Measurements from ENCODE around the gene USF1. TPM values are rescaled to one million over a fixed set of nuclear protein-coding genes. Genes with fewer than 3 reads are reported as not detected.

The USF1 gene
- total RNA-seq, result 33.5 and 36.9 TPM in 2 replicates

GRCh38 chr1:161045736-161046604 lies at the start of gene USF1:
Gene USF1, minus strand, starts transcription at chr1:161045977. Its CDS starts 2,702 bp downstream, at chr1:161043275.

GRCh38 chr1:161089251-161089924 lies 43.6 kb upstream of the USF1 start, which contains the start of gene NECTIN4:
Gene NECTIN4, minus strand, starts transcription at chr1:161089558. Its CDS starts 262 bp downstream, at chr1:161089296.

GRCh38 chr1:161069731-161070270 lies 24.0 kb upstream of the USF1 start, which contains the start of gene ARHGAP30:
Gene ARHGAP30, minus strand, starts transcription at chr1:161069891. Its CDS starts 267 bp downstream, at chr1:161069624.

GRCh38 chr1:161038523-161039153 lies 7.1 kb downstream of the USF1 start, which contains the start of gene TSTD1:
Gene TSTD1, minus strand, starts transcription at chr1:161038964. Its CDS starts 75 bp downstream, at chr1:161038889.

GRCh38 chr1:161020509-161021164 lies 25.1 kb downstream of the USF1 start, which contains the start of gene F11R:
Gene F11R, minus strand, starts transcription at chr1:161021152. Its CDS starts 79 bp downstream, at chr1:161021073.

Other genes starting within 250 kb of the USF1 start
- gene LY9, start 249.8 kb downstream of the USF1 start, total RNA-seq, result not detected in 2 replicates
- gene CD244, start 183.1 kb downstream of the USF1 start, total RNA-seq, result 0.70 and 4.0 TPM in 2 replicates
- gene ITLN1, start 160.8 kb downstream of the USF1 start, total RNA-seq, result 3.5 and 123 TPM in 2 replicates
- gene ITLN2, start 91.2 kb downstream of the USF1 start, total RNA-seq, result 0.47 TPM in 1 of 2 replicates, not detected in the other
- gene F11R, start 24.8 kb downstream of the USF1 start, total RNA-seq, result 6.6 and 11.7 TPM in 2 replicates
- gene TSTD1, start 7.0 kb downstream of the USF1 start, total RNA-seq, result 37.9 TPM in 1 of 2 replicates, not detected in the other
- not detected in 2 replicates for gene ARHGAP30, start 23.9 kb upstream of the USF1 start, total RNA-seq
- gene NECTIN4, start 43.6 kb upstream of the USF1 start, total RNA-seq, result 0.12 TPM in 1 of 2 replicates, not detected in the other
- gene KLHDC9, start 52.4 kb upstream of the USF1 start, total RNA-seq, result 0.58 and 3.3 TPM in 2 replicates
- 39.3 and 49.1 TPM in 2 replicates for gene PFDN2, start 72.1 kb upstream of the USF1 start, total RNA-seq
- 20.6 and 24.7 TPM in 2 replicates for gene NIT1, start 72.1 kb upstream of the USF1 start, total RNA-seq
- 18.0 and 18.2 TPM in 2 replicates for gene DEDD, start 86.7 kb upstream of the USF1 start, total RNA-seq
- gene UFC1, start 108.0 kb upstream of the USF1 start, total RNA-seq, result 81.6 and 105 TPM in 2 replicates
- gene USP21, start 113.5 kb upstream of the USF1 start, total RNA-seq, result 9.0 and 10.4 TPM in 2 replicates
- gene PPOX, start 120.4 kb upstream of the USF1 start, total RNA-seq, result 6.5 and 11.8 TPM in 2 replicates
- 23.6 and 26.8 TPM in 2 replicates for gene B4GALT3, start 131.5 kb upstream of the USF1 start, total RNA-seq
- gene ADAMTS4, start 153.1 kb upstream of the USF1 start, total RNA-seq, result 1.8 and 3.4 TPM in 2 replicates
- 84.6 and 90.7 TPM in 2 replicates for gene NDUFS2, start 156.4 kb upstream of the USF1 start, total RNA-seq
- gene FCER1G, start 169.3 kb upstream of the USF1 start, total RNA-seq, result not detected in 2 replicates
- gene APOA2, start 177.7 kb upstream of the USF1 start, total RNA-seq, result not detected in 2 replicates
- 2.5 and 5.8 TPM in 2 replicates for gene TOMM40L, start 180.1 kb upstream of the USF1 start, total RNA-seq
- gene NR1I3, start 192.2 kb upstream of the USF1 start, total RNA-seq, result not detected in 2 replicates
- gene PCP4L1, start 212.8 kb upstream of the USF1 start, total RNA-seq, result not detected in 2 replicates

All from pericardium fibroblast (primary cell).